ENCODE data around the gene TBL1XR1.
"Not testable (repeated sequence)": the region's sequence is repeated elsewhere in the genome, so short reads cannot be mapped to it uniquely, and the experiment has no call there.

Gene TBL1XR1

GRCh38 chr3:177162742-177163141, 34.5 kb downstream of the TBL1XR1 start:
- DNase-seq (ENCODE audit: low read depth), result no peak
- no peak overlapping the region for H3K4me3 ChIP-seq (ENCODE audit: low read length)
- TF ChIP-seq, protein P1, sequence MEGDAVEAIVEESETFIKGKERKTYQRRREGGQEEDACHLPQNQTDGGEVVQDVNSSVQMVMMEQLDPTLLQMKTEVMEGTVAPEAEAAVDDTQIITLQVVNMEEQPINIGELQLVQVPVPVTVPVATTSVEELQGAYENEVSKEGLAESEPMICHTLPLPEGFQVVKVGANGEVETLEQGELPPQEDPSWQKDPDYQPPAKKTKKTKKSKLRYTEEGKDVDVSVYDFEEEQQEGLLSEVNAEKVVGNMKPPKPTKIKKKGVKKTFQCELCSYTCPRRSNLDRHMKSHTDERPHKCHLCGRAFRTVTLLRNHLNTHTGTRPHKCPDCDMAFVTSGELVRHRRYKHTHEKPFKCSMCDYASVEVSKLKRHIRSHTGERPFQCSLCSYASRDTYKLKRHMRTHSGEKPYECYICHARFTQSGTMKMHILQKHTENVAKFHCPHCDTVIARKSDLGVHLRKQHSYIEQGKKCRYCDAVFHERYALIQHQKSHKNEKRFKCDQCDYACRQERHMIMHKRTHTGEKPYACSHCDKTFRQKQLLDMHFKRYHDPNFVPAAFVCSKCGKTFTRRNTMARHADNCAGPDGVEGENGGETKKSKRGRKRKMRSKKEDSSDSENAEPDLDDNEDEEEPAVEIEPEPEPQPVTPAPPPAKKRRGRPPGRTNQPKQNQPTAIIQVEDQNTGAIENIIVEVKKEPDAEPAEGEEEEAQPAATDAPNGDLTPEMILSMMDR (conservative IDR thresholded peaks at IDR 0.05; ENCODE audit: low read depth, low read length), result no peak

GRCh38 chr3:177161603-177162002, 35.7 kb downstream of the TBL1XR1 start:
- H3K4me3 ChIP-seq (ENCODE audit: low read length); DNase-seq (ENCODE audit: low read depth): not testable (repeated sequence)

- DNase-seq (ENCODE audit: low read depth), result no peak
- H3K4me3 ChIP-seq (ENCODE audit: low read length), result no peak overlapping the region
- TF ChIP-seq, protein P1 (conservative IDR thresholded peaks at IDR 0.05; ENCODE audit: low read depth, low read length), result no peak
Measured at GRCh38 chr3:177158461-177158860, 38.8 kb downstream of the TBL1XR1 start.

- peak; percentile 59 for DNase-seq (ENCODE audit: low read depth)
- H3K4me3 ChIP-seq (ENCODE audit: low read length), result no peak overlapping the region
- TF ChIP-seq, protein P1 (conservative IDR thresholded peaks at IDR 0.05; ENCODE audit: low read depth, low read length), result no peak
Measured at GRCh38 chr3:177157492-177157891, 39.8 kb downstream of the TBL1XR1 start.

DNA sequence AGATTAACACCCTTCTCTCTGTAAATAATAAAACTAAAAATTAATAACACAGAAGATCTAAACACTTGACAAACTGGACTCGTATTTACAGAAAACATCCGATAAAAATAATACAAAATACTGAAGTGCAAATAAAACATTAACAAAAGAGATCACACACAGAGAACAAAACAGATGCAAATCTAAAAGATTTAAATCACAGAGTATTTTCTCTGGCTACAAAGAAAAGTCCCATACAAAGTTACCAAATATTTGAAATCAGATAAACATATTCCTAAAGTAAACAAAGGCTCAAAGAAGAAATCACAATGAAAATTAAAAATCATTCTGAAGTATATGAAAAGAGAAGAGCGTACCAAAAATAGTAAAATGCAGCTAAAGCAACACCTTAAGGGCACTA, 42.5 kb downstream of the TBL1XR1 start:
- no peak for DNase-seq (ENCODE audit: low read depth)
- TF ChIP-seq, protein P1 (conservative IDR thresholded peaks at IDR 0.05; ENCODE audit: low read depth, low read length), result no peak
- H3K4me3 ChIP-seq (ENCODE audit: low read length), result no peak overlapping the region

GRCh38 chr3:177150970-177151627, 46.2 kb downstream of the TBL1XR1 start:
- TF ChIP-seq, protein P1 (conservative IDR thresholded peaks at IDR 0.05; ENCODE audit: low read depth, low read length), result no peak
- peak; percentile 73 for DNase-seq (ENCODE audit: low read depth)
- H3K4me3 ChIP-seq (ENCODE audit: low read length), result no peak overlapping the region

DNA sequence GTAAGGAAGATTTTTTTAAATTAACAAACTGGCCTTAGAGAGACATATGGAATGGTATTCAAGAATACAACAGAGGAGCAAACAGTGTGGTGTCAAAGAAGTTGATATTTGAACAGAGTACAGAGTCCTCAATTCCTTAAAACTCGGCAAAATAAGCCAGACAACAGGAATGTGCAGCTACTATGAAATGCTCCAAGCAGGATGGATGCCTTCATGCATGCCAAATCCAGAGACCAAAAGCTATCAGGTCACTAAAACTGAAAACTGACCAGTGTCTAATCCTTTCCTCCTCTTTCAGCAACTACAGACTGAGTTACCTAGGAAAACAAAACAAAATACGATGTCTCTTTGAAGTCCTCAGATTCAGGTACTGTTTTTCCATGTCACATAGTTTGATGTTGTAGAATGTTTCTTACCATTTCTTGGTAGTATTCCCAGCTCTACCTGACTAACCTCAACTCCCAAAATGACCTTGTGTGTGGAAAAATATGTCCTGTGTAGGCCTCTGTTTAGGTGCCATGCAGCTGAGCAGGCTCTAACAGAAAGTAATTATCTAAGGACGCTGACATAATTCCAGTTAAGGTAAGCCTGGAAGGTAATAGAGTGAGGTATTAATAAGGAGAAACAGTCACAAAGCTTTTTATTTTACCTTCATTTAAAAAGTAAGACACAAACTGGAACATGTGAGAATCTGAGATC, 46.9 kb downstream of the TBL1XR1 start:
- no peak overlapping the region for H3K4me3 ChIP-seq (ENCODE audit: low read length)
- TF ChIP-seq, protein P1 (conservative IDR thresholded peaks at IDR 0.05; ENCODE audit: low read depth, low read length), result no peak
- no peak for DNase-seq (ENCODE audit: low read depth)
